ENCODE measurements around the gene ATP10D.

GRCh38 chr4:47531954-47532321 is 46.9 kb downstream of the ATP10D start:
- no peak for TF ChIP-seq POLR2A (IDR thresholded peaks at IDR 0.05; ENCODE audit: extremely low read depth, insufficient read length)
- TF ChIP-seq CTCF (IDR thresholded peaks at IDR 0.05; ENCODE audit: low read depth, low read length), result no peak
- no peak for TF ChIP-seq MYC (IDR thresholded peaks at IDR 0.05; ENCODE audit: low read depth, low read length)
- TF ChIP-seq, protein P1, sequence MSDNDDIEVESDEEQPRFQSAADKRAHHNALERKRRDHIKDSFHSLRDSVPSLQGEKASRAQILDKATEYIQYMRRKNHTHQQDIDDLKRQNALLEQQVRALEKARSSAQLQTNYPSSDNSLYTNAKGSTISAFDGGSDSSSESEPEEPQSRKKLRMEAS (IDR thresholded peaks at IDR 0.05; ENCODE audit: low read depth, low read length), result no peak

All from NB4 (cell line).